ENCODE data around the gene VPS13A. TPM values are rescaled to one million over a fixed set of nuclear protein-coding genes. Genes with fewer than 3 reads are reported as not detected.
"Not testable (repeated sequence)": the region's sequence is repeated elsewhere in the genome, so short reads cannot be mapped to it uniquely, and the experiment has no call there.

The VPS13A gene
- total RNA-seq, 1 experiment from 2014 or later = 14.3 TPM

DNA sequence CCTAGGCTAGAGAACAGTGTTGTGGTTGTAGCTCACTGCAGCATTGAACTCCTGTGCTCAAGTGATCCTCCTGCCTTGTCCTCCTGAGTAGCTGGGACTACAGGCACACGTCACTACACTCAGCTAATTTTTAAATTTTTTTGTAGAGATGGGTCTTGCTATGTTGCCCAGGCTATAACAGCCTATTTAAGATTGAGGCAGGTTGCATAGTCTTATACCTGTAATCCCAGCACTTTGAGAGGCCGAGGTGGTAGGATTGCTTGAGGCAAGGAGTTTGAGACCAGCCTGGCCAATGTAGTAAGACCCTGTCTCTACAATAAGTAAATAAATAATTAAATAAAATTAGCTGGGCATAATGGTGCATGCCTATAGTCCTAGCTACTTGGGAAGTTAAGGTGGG, 79.9 kb downstream of the VPS13A start:
- Mint-ChIP-seq H3K9me3 (ENCODE audit: unreplicated experiment) (no peaks in the 10 kb centered on the region), H3K4me1 (ENCODE audit: low read depth, unreplicated experiment) (no peaks in the 10 kb centered on the region), H3K4me3 (ENCODE audit: unreplicated experiment) (no peak overlapping the region), H3K27me3 (ENCODE audit: insufficient read depth, unreplicated experiment) (no peaks in the 10 kb centered on the region), H3K36me3 (ENCODE audit: insufficient read depth, unreplicated experiment) (peaks cover 9% of the 10 kb centered on the region), H3K27ac (ENCODE audit: unreplicated experiment) (no peak overlapping the region)
- no peak for DNase-seq
- ChIA-PET POLR2A (no interaction called here), CTCF (no interaction called here)
- H3K4me3 ChIP-seq (ENCODE audit: low read depth, low read length) = no peak overlapping the region
- H3K4me1 ChIP-seq = no peaks in the 10 kb centered on the region
- intact Hi-C loops (cut with micrococcal nuclease; ENCODE audit: unreplicated experiment) = no loop called here
- H3K36me3 ChIP-seq (ENCODE audit: control insufficient read depth, insufficient read depth, low read length) = no peaks in the 10 kb centered on the region
- BruUV-seq (replicated peaks) = no TSS peak
- no peaks in the 10 kb centered on the region for H3K27me3 ChIP-seq (replicated peaks; ENCODE audit: control insufficient read depth, insufficient read depth, low read length)
- TF ChIP-seq, protein P1, sequence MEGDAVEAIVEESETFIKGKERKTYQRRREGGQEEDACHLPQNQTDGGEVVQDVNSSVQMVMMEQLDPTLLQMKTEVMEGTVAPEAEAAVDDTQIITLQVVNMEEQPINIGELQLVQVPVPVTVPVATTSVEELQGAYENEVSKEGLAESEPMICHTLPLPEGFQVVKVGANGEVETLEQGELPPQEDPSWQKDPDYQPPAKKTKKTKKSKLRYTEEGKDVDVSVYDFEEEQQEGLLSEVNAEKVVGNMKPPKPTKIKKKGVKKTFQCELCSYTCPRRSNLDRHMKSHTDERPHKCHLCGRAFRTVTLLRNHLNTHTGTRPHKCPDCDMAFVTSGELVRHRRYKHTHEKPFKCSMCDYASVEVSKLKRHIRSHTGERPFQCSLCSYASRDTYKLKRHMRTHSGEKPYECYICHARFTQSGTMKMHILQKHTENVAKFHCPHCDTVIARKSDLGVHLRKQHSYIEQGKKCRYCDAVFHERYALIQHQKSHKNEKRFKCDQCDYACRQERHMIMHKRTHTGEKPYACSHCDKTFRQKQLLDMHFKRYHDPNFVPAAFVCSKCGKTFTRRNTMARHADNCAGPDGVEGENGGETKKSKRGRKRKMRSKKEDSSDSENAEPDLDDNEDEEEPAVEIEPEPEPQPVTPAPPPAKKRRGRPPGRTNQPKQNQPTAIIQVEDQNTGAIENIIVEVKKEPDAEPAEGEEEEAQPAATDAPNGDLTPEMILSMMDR (IDR thresholded peaks at IDR 0.05; ENCODE audit: insufficient read depth in 1 of 2, low read depth in 1 of 2, low read length in 1 of 2, severe bottlenecking in 1 of 2, unreplicated experiment in 1 of 2) = no peak
- H3K9me3 ChIP-seq = no peaks in the 10 kb centered on the region

DNA sequence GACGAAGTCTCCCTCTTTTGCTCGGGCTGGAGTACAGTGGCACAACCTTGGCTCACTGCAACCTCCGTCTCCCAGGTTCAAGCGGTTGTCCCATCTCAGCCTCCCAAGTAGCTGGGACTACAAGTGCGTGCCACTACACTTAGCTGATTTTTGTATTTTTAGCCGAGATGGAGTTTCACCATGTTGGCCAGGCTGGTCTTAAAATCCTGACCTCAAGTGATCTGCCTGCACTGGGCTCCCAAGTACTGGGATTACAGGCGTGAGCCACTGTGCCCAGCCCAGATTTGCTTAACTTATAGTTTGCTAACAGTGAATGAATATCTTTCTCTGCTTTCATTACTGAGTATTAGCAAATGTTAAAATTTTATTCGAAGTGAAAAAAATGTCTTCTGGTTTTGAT, 84.3 kb downstream of the VPS13A start:
- no peaks in the 10 kb centered on the region for H3K27me3 Mint-ChIP-seq (ENCODE audit: insufficient read depth, unreplicated experiment)
- Histone ChIP-seq H3K9me3 (no peaks in the 10 kb centered on the region), H3K27me3 (replicated peaks; ENCODE audit: control insufficient read depth, insufficient read depth, low read length) (no peaks in the 10 kb centered on the region), H3K4me1 (no peaks in the 10 kb centered on the region), H3K36me3 (ENCODE audit: control insufficient read depth, insufficient read depth, low read length) (no peaks in the 10 kb centered on the region), H3K4me3 (ENCODE audit: low read depth, low read length) (no peak overlapping the region)
- H3K4me1 Mint-ChIP-seq (ENCODE audit: low read depth, unreplicated experiment) = no peaks in the 10 kb centered on the region
- no peaks in the 10 kb centered on the region for H3K9me3 Mint-ChIP-seq (ENCODE audit: unreplicated experiment)
- no peak for DNase-seq
- intact Hi-C loops (cut with micrococcal nuclease; ENCODE audit: unreplicated experiment) = no loop called here
- ChIA-PET POLR2A (no interaction called here), CTCF (no interaction called here)
- no peak overlapping the region for H3K4me3 Mint-ChIP-seq (ENCODE audit: unreplicated experiment)
- H3K27ac Mint-ChIP-seq (ENCODE audit: unreplicated experiment) = no peak overlapping the region
- TF ChIP-seq, protein P1 (IDR thresholded peaks at IDR 0.05; ENCODE audit: insufficient read depth in 1 of 2, low read depth in 1 of 2, low read length in 1 of 2, severe bottlenecking in 1 of 2, unreplicated experiment in 1 of 2) = no peak
- peaks cover 4% of the 10 kb centered on the region for H3K36me3 Mint-ChIP-seq (ENCODE audit: insufficient read depth, unreplicated experiment)
- BruUV-seq (replicated peaks) = no TSS peak

DNA sequence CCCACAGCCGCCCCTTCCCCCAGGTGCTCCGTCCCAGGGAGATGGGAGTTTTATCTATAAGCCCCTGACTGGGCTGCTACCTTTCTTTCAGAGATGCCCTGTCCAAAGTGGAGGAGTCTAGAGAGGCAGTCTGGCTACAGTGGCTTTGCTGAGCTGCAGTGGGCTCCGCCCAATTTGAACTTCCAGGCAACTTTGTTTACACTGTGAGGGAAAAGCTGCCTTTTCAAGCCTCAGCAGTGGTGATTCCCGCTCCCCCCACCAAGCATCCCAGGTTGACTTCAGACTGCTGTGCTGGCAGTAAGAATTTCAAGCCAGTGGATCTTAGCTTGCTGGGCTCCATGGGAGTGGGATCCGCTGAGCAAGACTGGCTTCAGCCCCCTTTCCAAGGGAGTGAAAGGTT, 90.4 kb downstream of the VPS13A start:
- H3K9me3 Mint-ChIP-seq (ENCODE audit: unreplicated experiment); H3K4me3 ChIP-seq (ENCODE audit: low read depth, low read length); intact Hi-C loops (cut with micrococcal nuclease; ENCODE audit: unreplicated experiment); H3K4me1 ChIP-seq; H3K4me1 Mint-ChIP-seq (ENCODE audit: low read depth, unreplicated experiment); H3K27ac Mint-ChIP-seq (ENCODE audit: unreplicated experiment); H3K27me3 ChIP-seq (replicated peaks; ENCODE audit: control insufficient read depth, insufficient read depth, low read length); H3K36me3 ChIP-seq (ENCODE audit: control insufficient read depth, insufficient read depth, low read length); H3K9me3 ChIP-seq; BruUV-seq (replicated peaks); POLR2A ChIA-PET; CTCF ChIA-PET; H3K36me3 Mint-ChIP-seq (ENCODE audit: insufficient read depth, unreplicated experiment); H3K4me3 Mint-ChIP-seq (ENCODE audit: unreplicated experiment); DNase-seq; H3K27me3 Mint-ChIP-seq (ENCODE audit: insufficient read depth, unreplicated experiment): not testable (repeated sequence)

- DNase-seq = no peak
- no peaks in the 10 kb centered on the region for H3K9me3 ChIP-seq
- intact Hi-C loops (cut with micrococcal nuclease; ENCODE audit: unreplicated experiment) = no loop called here
- ChIA-PET POLR2A (no interaction called here), CTCF (no interaction called here)
- no TSS peak for BruUV-seq (replicated peaks)
- TF ChIP-seq, protein P1 (IDR thresholded peaks at IDR 0.05; ENCODE audit: insufficient read depth in 1 of 2, low read depth in 1 of 2, low read length in 1 of 2, severe bottlenecking in 1 of 2, unreplicated experiment in 1 of 2) = no peak
- Mint-ChIP-seq H3K9me3 (ENCODE audit: unreplicated experiment) (no peaks in the 10 kb centered on the region), H3K27ac (ENCODE audit: unreplicated experiment) (no peak overlapping the region), H3K27me3 (ENCODE audit: insufficient read depth, unreplicated experiment) (no peaks in the 10 kb centered on the region), H3K4me3 (ENCODE audit: unreplicated experiment) (no peak overlapping the region), H3K4me1 (ENCODE audit: low read depth, unreplicated experiment) (no peaks in the 10 kb centered on the region), H3K36me3 (ENCODE audit: insufficient read depth, unreplicated experiment) (peaks cover 6% of the 10 kb centered on the region)
- H3K27me3 ChIP-seq (replicated peaks; ENCODE audit: control insufficient read depth, insufficient read depth, low read length) = no peaks in the 10 kb centered on the region
- H3K4me1 ChIP-seq = no peaks in the 10 kb centered on the region
- no peaks in the 10 kb centered on the region for H3K36me3 ChIP-seq (ENCODE audit: control insufficient read depth, insufficient read depth, low read length)
- H3K4me3 ChIP-seq (ENCODE audit: low read depth, low read length) = no peak overlapping the region
Measured at GRCh38 chr9:77271023-77271690, 93.8 kb downstream of the VPS13A start.
